H54 (cell line): ENCODE results near the gene AGPAT2.

Source experiments
- DNase-seq: peaks from one replicate; pipeline ENCODE4 v3.0.0; 2011; ENCODE audit warnings: low spot score, mixed read lengths; ENCODE audit not compliant: insufficient read length
- FAIRE-seq: peaks from 3 replicates; lab custom pipeline; 2011; peaks lifted over from hg19 to GRCh38; lab: Jason Lieb, UNC
- POLR2A ChIP-seq: IDR thresholded peaks from 2 replicates; pipeline ENCODE4 v1.6.1; 2011; ENCODE audit warnings: low read depth, mild to moderate bottlenecking, low read length

The AGPAT2 gene

GRCh38 chr9:136656795-136657611, 30.3 kb downstream of the AGPAT2 start:
- FAIRE-seq: no peak
- no peak for TF ChIP-seq POLR2A
- DNase-seq: no peak

DNA sequence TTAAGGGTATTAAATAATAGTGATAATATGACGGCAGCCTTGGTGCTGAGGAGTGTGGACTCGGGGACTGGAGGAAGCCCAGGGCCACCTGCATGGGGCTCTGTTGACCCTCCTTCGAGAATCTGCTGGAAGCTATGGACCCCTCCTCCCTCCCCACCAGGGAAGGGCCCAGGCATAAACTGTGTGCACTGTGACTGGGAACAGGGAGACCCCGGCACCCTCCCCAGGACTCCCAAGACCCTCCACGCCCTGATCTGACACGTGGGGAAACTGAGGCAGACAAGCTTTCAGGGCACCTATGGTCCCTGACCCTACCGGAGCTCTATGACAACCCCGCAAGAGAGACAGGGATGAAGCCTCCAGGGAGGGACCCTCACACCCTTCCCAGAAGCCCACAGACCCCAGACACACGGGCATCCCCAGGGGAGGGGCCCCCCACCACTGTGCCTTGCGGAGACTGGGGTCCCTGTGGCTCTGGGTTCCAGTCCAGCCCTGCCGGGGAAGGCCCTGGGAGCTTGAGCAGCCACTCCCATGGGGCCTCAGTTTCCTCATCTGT, 31.0 kb downstream of the AGPAT2 start:
- FAIRE-seq: no peak
- TF ChIP-seq POLR2A: no peak
- DNase-seq: no peak

DNA sequence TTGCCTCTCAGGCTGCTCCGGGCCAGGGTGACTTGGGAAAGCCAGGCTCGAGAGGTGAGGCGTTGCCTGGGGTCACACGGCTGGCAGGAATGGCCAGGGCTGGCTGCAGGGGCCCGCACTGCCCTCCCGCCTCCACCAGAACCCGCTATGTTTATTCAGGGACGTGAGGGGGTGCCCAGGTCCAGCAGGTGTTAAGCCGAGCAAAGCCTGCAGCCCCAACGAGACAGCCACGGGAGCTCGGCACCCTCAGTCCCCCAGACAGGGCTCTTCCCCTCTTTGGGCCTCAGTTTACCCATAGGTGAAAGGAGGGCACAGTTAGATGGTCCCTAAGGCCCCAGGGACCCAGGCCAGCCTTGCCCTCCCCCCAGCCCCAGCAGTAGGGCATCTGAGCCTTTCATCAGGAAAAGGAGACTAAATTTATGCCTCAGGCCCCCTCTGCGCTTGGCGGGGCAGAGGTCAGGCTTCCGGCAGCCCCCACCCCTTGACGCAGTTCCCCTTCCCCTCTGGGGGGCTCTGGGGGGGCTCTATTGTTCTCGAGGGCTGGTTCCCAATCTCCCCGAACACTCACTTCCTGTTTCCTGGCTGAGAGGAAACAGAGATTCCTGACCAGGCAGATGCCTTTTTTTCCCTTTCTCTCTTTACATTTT, 31.6 kb downstream of the AGPAT2 start:
- no peak for TF ChIP-seq POLR2A
- DNase-seq (no peak), FAIRE-seq (no peak)

- FAIRE-seq: no peak
- TF ChIP-seq POLR2A: no peak
- no peak for DNase-seq
Observed at GRCh38 chr9:136654820-136655535, 32.3 kb downstream of the AGPAT2 start.

GRCh38 chr9:136653323-136654079, 33.8 kb downstream of the AGPAT2 start:
- DNase-seq (no peak), FAIRE-seq (no peak)
- TF ChIP-seq POLR2A: no peak

DNA sequence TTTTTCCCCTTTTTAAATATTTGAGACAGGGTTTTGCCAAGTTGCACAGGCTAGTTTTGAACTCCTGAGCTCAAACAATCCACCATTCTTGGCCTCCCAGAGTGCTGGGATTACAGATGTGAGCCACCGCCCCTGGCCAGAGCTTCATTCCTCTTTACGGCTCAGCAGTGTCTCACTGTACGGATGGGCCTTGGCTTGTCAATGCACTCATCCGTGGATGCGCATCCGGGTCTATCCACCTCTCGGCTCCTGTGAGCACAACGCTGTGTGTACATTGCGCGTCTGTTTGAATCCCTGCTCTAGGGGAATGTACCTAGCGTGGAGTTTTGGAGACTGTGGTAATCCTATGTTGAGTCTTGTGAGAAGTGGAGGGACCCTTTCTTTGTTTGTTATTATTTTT, 35.4 kb downstream of the AGPAT2 start:
- DNase-seq (no peak), FAIRE-seq (no peak)
- TF ChIP-seq POLR2A: no peak

DNA sequence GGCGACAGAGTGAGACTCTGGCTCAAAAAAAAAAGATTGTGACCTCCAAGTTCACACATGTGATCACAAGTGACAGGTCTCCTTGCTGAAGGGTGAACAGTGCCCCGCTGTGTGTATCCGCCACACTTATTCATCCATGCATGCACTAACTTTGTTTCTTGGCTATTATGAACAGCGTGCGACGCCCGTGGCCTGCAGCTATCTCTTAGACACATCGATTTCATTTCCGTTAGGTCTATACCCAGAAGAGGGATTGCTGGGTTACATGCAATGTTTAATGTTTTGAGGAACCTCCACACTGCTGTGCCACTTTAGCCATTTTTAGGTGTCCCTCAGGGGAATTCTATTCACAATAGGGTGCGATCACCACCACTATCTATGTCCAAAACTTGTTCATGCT, 36.6 kb downstream of the AGPAT2 start:
- DNase-seq (no peak), FAIRE-seq (no peak)
- no peak for TF ChIP-seq POLR2A

- no peak for FAIRE-seq
- no peak for TF ChIP-seq POLR2A
- DNase-seq: no peak
Observed at GRCh38 chr9:136650021-136650420, 37.2 kb downstream of the AGPAT2 start.

- no peak for FAIRE-seq
- TF ChIP-seq POLR2A: no peak
- DNase-seq: no peak
Observed at GRCh38 chr9:136648751-136649150, 38.5 kb downstream of the AGPAT2 start.

- DNase-seq: no peak
- no peak for TF ChIP-seq POLR2A
Observed at GRCh38 chr9:136646827-136647711, 40.2 kb downstream of the AGPAT2 start.

GRCh38 chr9:136645903-136646754, 41.1 kb downstream of the AGPAT2 start:
- FAIRE-seq (no peak), DNase-seq (no peak)
- no peak for TF ChIP-seq POLR2A

More at GRCh38 chr9:136646827-136647711, 40.2 kb downstream of the AGPAT2 start:
- FAIRE-seq: no peak

GRCh38 chr9:136645352-136645902, 41.8 kb downstream of the AGPAT2 start:
- no peak for DNase-seq

More at GRCh38 chr9:136645352-136645902, 41.8 kb downstream of the AGPAT2 start:
- FAIRE-seq: no peak
- TF ChIP-seq POLR2A: no peak
